ENCODE data around the gene DNAH9. TPM values are rescaled to one million over a fixed set of nuclear protein-coding genes. Genes with fewer than 3 reads are reported as not detected.

Gene DNAH9
- total RNA-seq, 1 experiment from 2014 or later = 2.9 TPM

- in situ Hi-C loops (cut with HindIII; ENCODE audit: low pct_unique_long_range_greater_than_20kb, low sequenced_read_pairs) = no loop called here
Measured at GRCh38 chr17:11580677-11581076, 17.6 kb upstream of the DNAH9 start.

GRCh38 chr17:11582217-11582616 lies 16.1 kb upstream of the DNAH9 start:
- DNase-seq (ENCODE audit: low read depth, low spot score) = no peak
- in situ Hi-C loops (cut with HindIII; ENCODE audit: low pct_unique_long_range_greater_than_20kb, low sequenced_read_pairs) = no loop called here

More at GRCh38 chr17:11580677-11581076, 17.6 kb upstream of the DNAH9 start:
- no peak for DNase-seq (ENCODE audit: low read depth, low spot score)

- in situ Hi-C loops (cut with HindIII; ENCODE audit: low pct_unique_long_range_greater_than_20kb, low sequenced_read_pairs) = no loop called here
- DNase-seq (ENCODE audit: low read depth, low spot score) = no peak
Measured at GRCh38 chr17:11583306-11583992, 14.8 kb upstream of the DNAH9 start.

- in situ Hi-C loops (cut with HindIII; ENCODE audit: low pct_unique_long_range_greater_than_20kb, low sequenced_read_pairs) = no loop called here
Measured at GRCh38 chr17:11589716-11590115, 8.6 kb upstream of the DNAH9 start.

GRCh38 chr17:11601661-11602060 lies 3.4 kb downstream of the DNAH9 start:
- DNase-seq (ENCODE audit: low read depth, low spot score) = no peak
- in situ Hi-C loops (cut with HindIII; ENCODE audit: low pct_unique_long_range_greater_than_20kb, low sequenced_read_pairs) = no loop called here

More at GRCh38 chr17:11589716-11590115, 8.6 kb upstream of the DNAH9 start:
- no peak for DNase-seq (ENCODE audit: low read depth, low spot score)

GRCh38 chr17:11608396-11608795 lies 10.1 kb downstream of the DNAH9 start:
- in situ Hi-C loops (cut with HindIII; ENCODE audit: low pct_unique_long_range_greater_than_20kb, low sequenced_read_pairs) = no loop called here
- DNase-seq (ENCODE audit: low read depth, low spot score) = no peak

GRCh38 chr17:11610999-11611566 lies 12.8 kb downstream of the DNAH9 start:
- in situ Hi-C loops (cut with HindIII; ENCODE audit: low pct_unique_long_range_greater_than_20kb, low sequenced_read_pairs) = no loop called here
- no peak for DNase-seq (ENCODE audit: low read depth, low spot score)

- DNase-seq (ENCODE audit: low read depth, low spot score) = no peak
- in situ Hi-C loops (cut with HindIII; ENCODE audit: low pct_unique_long_range_greater_than_20kb, low sequenced_read_pairs) = no loop called here
Measured at GRCh38 chr17:11612956-11613355, 14.7 kb downstream of the DNAH9 start.

- in situ Hi-C loops (cut with HindIII; ENCODE audit: low pct_unique_long_range_greater_than_20kb, low sequenced_read_pairs) = no loop called here
Measured at GRCh38 chr17:11618861-11619566, 20.7 kb downstream of the DNAH9 start.

GRCh38 chr17:11622492-11622891 lies 24.2 kb downstream of the DNAH9 start:
- in situ Hi-C loops (cut with HindIII; ENCODE audit: low pct_unique_long_range_greater_than_20kb, low sequenced_read_pairs) = no loop called here
- DNase-seq (ENCODE audit: low read depth, low spot score) = no peak

More at GRCh38 chr17:11618861-11619566, 20.7 kb downstream of the DNAH9 start:
- peak; percentile 29 for DNase-seq (ENCODE audit: low read depth, low spot score)

GRCh38 chr17:11624976-11625375 lies 26.7 kb downstream of the DNAH9 start:
- in situ Hi-C loops (cut with HindIII; ENCODE audit: low pct_unique_long_range_greater_than_20kb, low sequenced_read_pairs) = no loop called here
- no peak for DNase-seq (ENCODE audit: low read depth, low spot score)

GRCh38 chr17:11625878-11626277 lies 27.6 kb downstream of the DNAH9 start:
- in situ Hi-C loops (cut with HindIII; ENCODE audit: low pct_unique_long_range_greater_than_20kb, low sequenced_read_pairs) = no loop called here
- no peak for DNase-seq (ENCODE audit: low read depth, low spot score)

- DNase-seq (ENCODE audit: low read depth, low spot score) = no peak
- in situ Hi-C loops (cut with HindIII; ENCODE audit: low pct_unique_long_range_greater_than_20kb, low sequenced_read_pairs) = no loop called here
Measured at GRCh38 chr17:11627301-11627940, 29.2 kb downstream of the DNAH9 start.

- in situ Hi-C loops (cut with HindIII; ENCODE audit: low pct_unique_long_range_greater_than_20kb, low sequenced_read_pairs) = no loop called here
- peak; percentile 30 for DNase-seq (ENCODE audit: low read depth, low spot score)
Measured at GRCh38 chr17:11628374-11628773, 30.1 kb downstream of the DNAH9 start.

GRCh38 chr17:11628831-11629230 lies 30.6 kb downstream of the DNAH9 start:
- DNase-seq (ENCODE audit: low read depth, low spot score) = no peak
- in situ Hi-C loops (cut with HindIII; ENCODE audit: low pct_unique_long_range_greater_than_20kb, low sequenced_read_pairs) = no loop called here

GRCh38 chr17:11636771-11637170 lies 38.5 kb downstream of the DNAH9 start:
- no peak for DNase-seq (ENCODE audit: low read depth, low spot score)
- in situ Hi-C loops (cut with HindIII; ENCODE audit: low pct_unique_long_range_greater_than_20kb, low sequenced_read_pairs) = no loop called here

GRCh38 chr17:11637796-11638195 lies 39.5 kb downstream of the DNAH9 start:
- no peak for DNase-seq (ENCODE audit: low read depth, low spot score)
- in situ Hi-C loops (cut with HindIII; ENCODE audit: low pct_unique_long_range_greater_than_20kb, low sequenced_read_pairs) = no loop called here

GRCh38 chr17:11638700-11639265 lies 40.5 kb downstream of the DNAH9 start:
- DNase-seq (ENCODE audit: low read depth, low spot score) = no peak
- in situ Hi-C loops (cut with HindIII; ENCODE audit: low pct_unique_long_range_greater_than_20kb, low sequenced_read_pairs) = no loop called here
